ENCODE data around the gene TMEM178B. TPM values are rescaled to one million over a fixed set of nuclear protein-coding genes. Genes with fewer than 3 reads are reported as not detected.

The TMEM178B gene
- polyA plus RNA-seq, 1 of the 3 experiments (the other 2 are of a cell fraction), result 0.20 TPM

GRCh38 chr7:141370650-141371049, 296.8 kb downstream of the TMEM178B start:
- no peak overlapping the region for H3K9ac ChIP-seq
- H3K4me3 ChIP-seq (ENCODE audit: low read depth in 2 of 2, low read length in 1 of 2), result no peak overlapping the region
- H3K27me3 ChIP-seq (ENCODE audit: insufficient read depth), result no peaks in the 10 kb centered on the region
- H3K4me2 ChIP-seq, result no peak overlapping the region
- no peaks in the 10 kb centered on the region for H4K20me1 ChIP-seq (ENCODE audit: insufficient read depth)
- TF ChIP-seq TAF1 (IDR thresholded peaks at IDR 0.05; ENCODE audit: borderline replicate concordance, low read depth, low read length) (no peak), USF1 (IDR thresholded peaks at IDR 0.05; ENCODE audit: borderline replicate concordance, low read depth) (no peak), NRF1 (IDR thresholded peaks at IDR 0.05; ENCODE audit: low read depth, low read length) (no peak), CTCF (IDR thresholded peaks at IDR 0.05) (no peak), TCF12 (IDR thresholded peaks at IDR 0.05) (no peak), MXI1 (IDR thresholded peaks at IDR 0.05; ENCODE audit: low read depth, low read length) (no peak), RCOR1 (IDR thresholded peaks at IDR 0.05; ENCODE audit: low read length) (no peak), ZBTB33 (IDR thresholded peaks at IDR 0.05; ENCODE audit: borderline replicate concordance, low read depth) (no peak), SIN3A (IDR thresholded peaks at IDR 0.05; ENCODE audit: borderline replicate concordance, low read depth, low read length) (no peak), CHD2 (IDR thresholded peaks at IDR 0.05; ENCODE audit: low read length, partially characterized antibody) (no peak), POLR2AphosphoS5 (IDR thresholded peaks at IDR 0.05; ENCODE audit: low read depth, low read length) (no peak), SMC3 (IDR thresholded peaks at IDR 0.05; ENCODE audit: low read depth, low read length) (no peak), GATA2 (CRISPR knock-in tag; IDR thresholded peaks at IDR 0.05) (no peak)
- POLR2A ChIA-PET, result no interaction called here
- CTCF ChIA-PET, result interaction anchor here (1.0 kb wide), 1 partner anchor 163 kb away, joined by 3 read pairs; no protein-coding TSS in a partner anchor
- no peaks in the 10 kb centered on the region for H3F3A ChIP-seq (replicated peaks; ENCODE audit: insufficient read depth)
- WGBS (ENCODE audit: low lambda C conversion rate), result 44% methylated on average over 5 of the region's 5 CpGs
- H3K79me2 ChIP-seq (ENCODE audit: insufficient read depth), result no peaks in the 10 kb centered on the region
- H3K9me3 ChIP-seq, result no peaks in the 10 kb centered on the region
- DNase-seq, result no peak
- no peaks in the 10 kb centered on the region for H3K36me3 ChIP-seq (replicated peaks in 1 of 2; ENCODE audit: control insufficient read depth in 1 of 2, insufficient read depth in 2 of 2, low read length in 1 of 2)
- H3K4me1 ChIP-seq (ENCODE audit: control insufficient read depth in 1 of 2, insufficient read depth in 2 of 2, low read depth in 1 of 2, low read length in 1 of 2), result peaks cover 0 to 2% of the 10 kb centered on the region in 2 experiments; a peak in 1 of 4 replicates
- no peaks in the 10 kb centered on the region for H3K9me2 ChIP-seq
- no peak overlapping the region for H3K27ac ChIP-seq (ENCODE audit: low read depth in 2 of 2, low read length in 1 of 2)
- H2AFZ ChIP-seq (ENCODE audit: low read depth), result no peak overlapping the region

- WGBS (ENCODE audit: low lambda C conversion rate), result 76% methylated on average over 9 of the region's 9 CpGs
- POLR2A ChIA-PET, result no interaction called here
- TF ChIP-seq REST (IDR thresholded peaks at IDR 0.05; ENCODE audit: low read depth, low read length) (no peak), SIN3A (IDR thresholded peaks at IDR 0.05; ENCODE audit: borderline replicate concordance, low read depth, low read length) (no peak), RXRA (IDR thresholded peaks at IDR 0.05; ENCODE audit: borderline replicate concordance, low read depth) (no peak), ELF1 (IDR thresholded peaks at IDR 0.05) (no peak), TCF12 (IDR thresholded peaks at IDR 0.05) (no peak), NFIC (IDR thresholded peaks at IDR 0.05; ENCODE audit: borderline replicate concordance) (no peak), TEAD4 (IDR thresholded peaks at IDR 0.05; ENCODE audit: borderline replicate concordance, insufficient read depth) (no peak), RFX5 (IDR thresholded peaks at IDR 0.05; ENCODE audit: low read length) (no peak), SMC3 (IDR thresholded peaks at IDR 0.05; ENCODE audit: low read depth, low read length) (no peak), EZH2phosphoT487 (IDR thresholded peaks at IDR 0.05; ENCODE audit: borderline replicate concordance, low read depth) (no peak)
Measured at GRCh38 chr7:141374425-141374824, 300.6 kb downstream of the TMEM178B start.

More at GRCh38 chr7:141374425-141374824, 300.6 kb downstream of the TMEM178B start:
- DNase-seq, result no peak
- Histone ChIP-seq H3K4me3 (ENCODE audit: low read depth in 2 of 2, low read length in 1 of 2) (no peak overlapping the region), H3K79me2 (ENCODE audit: insufficient read depth) (no peaks in the 10 kb centered on the region), H3K9me2 (no peaks in the 10 kb centered on the region; the same call in 1 of the 2 replicates), H3K9me3 (no peaks in the 10 kb centered on the region; the same call in 1 of the 2 replicates), H3K4me1 (ENCODE audit: control insufficient read depth in 1 of 2, insufficient read depth in 2 of 2, low read depth in 1 of 2, low read length in 1 of 2) (peaks cover 0 to 2% of the 10 kb centered on the region in 2 experiments; a peak in 1 of 4 replicates), H3K9ac (no peak overlapping the region), H4K20me1 (ENCODE audit: insufficient read depth) (no peaks in the 10 kb centered on the region), H3K27me3 (ENCODE audit: insufficient read depth) (no peaks in the 10 kb centered on the region), H3K36me3 (replicated peaks in 1 of 2; ENCODE audit: control insufficient read depth in 1 of 2, insufficient read depth in 2 of 2, low read length in 1 of 2) (no peaks in the 10 kb centered on the region), H3F3A (replicated peaks; ENCODE audit: insufficient read depth) (no peaks in the 10 kb centered on the region), H3K4me2 (no peak overlapping the region), H3K27ac (ENCODE audit: low read depth in 2 of 2, low read length in 1 of 2) (no peak overlapping the region), H2AFZ (ENCODE audit: low read depth) (no peak overlapping the region)
- CTCF ChIA-PET, result interaction anchor here (0.7 kb wide), 1 partner anchor 1349 kb away, joined by 3 read pairs; no protein-coding TSS in a partner anchor

Data from SK-N-SH (cell line).